NCI-H2107 (cell line): Measurements from ENCODE around the gene AP2A1.
A peak's percentile ranks its signal among the peaks of the same experiment; 100 is the strongest.

ENCODE experiments used
- DNase-seq: peaks from one replicate; lab custom pipeline; 2025; lab: John Stamatoyannopoulos, UW

Gene AP2A1

GRCh38 chr19:49793561-49793840 lies 26.7 kb downstream of the AP2A1 start:
- no peak for DNase-seq

GRCh38 chr19:49795615-49796014 lies 28.8 kb downstream of the AP2A1 start:
- no peak for DNase-seq

- no peak for DNase-seq
These were observed 31.8 kb downstream of the AP2A1 start for GRCh38 chr19:49798574-49798973.

DNA sequence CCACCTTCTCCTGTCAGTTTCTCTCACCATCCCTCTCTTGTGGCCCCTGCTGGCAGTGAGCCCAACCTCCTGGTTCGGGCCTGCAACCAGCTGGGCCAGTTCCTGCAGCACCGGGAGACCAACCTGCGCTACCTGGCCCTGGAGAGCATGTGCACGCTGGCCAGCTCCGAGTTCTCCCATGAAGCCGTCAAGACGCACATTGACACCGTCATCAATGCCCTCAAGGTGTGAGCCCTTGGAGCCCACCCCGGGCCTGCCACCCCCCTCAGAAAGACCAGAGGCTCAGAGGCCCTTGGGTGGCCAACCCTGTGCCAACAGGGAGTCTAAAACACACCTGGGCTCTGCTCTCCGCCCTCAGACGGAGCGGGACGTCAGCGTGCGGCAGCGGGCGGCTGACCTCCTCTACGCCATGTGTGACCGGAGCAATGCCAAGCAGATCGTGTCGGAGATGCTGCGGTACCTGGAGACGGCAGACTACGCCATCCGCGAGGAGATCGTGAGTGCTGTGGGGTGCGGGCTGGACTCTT lies 32.5 kb downstream of the AP2A1 start:
- no peak for DNase-seq

DNA sequence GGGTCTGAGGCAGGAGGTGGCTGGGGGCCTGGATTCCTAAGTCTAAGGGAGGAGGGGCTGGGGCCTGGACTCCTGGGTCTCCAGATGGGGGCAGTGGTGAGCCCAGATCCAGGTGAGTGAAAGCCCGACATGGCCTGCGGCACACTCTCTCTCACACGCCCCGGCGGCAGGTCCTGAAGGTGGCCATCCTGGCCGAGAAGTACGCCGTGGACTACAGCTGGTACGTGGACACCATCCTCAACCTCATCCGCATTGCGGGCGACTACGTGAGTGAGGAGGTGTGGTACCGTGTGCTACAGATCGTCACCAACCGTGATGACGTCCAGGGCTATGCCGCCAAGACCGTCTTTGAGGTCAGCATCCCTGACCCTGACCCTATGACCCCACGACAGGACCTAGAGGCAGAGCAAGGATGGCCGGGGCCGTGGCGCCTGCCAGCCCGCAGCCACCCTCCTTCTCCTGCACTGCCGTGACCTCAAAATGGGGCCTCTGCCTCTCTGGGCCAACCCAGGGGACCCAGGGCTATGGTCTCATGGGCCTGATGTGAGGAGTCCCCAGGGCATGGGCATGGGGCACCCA lies 33.1 kb downstream of the AP2A1 start:
- DNase-seq, result no peak

GRCh38 chr19:49800771-49801170 lies 34.0 kb downstream of the AP2A1 start:
- DNase-seq, result no peak

DNA sequence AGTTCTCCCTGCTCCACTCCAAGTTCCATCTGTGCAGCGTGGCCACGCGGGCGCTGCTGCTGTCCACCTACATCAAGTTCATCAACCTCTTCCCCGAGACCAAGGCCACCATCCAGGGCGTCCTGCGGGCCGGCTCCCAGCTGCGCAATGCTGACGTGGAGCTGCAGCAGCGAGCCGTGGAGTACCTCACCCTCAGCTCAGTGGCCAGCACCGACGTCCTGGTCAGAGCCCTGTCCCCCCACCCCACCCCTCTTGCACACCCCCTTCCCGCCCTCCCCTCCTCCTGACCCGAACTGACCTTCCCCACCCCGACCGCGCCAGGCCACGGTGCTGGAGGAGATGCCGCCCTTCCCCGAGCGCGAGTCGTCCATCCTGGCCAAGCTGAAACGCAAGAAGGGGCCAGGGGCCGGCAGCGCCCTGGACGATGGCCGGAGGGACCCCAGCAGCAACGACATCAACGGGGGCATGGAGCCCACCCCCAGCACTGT lies 34.6 kb downstream of the AP2A1 start:
- no peak for DNase-seq

GRCh38 chr19:49801966-49802661 lies 35.3 kb downstream of the AP2A1 start:
- DNase-seq, result peak; percentile 46

GRCh38 chr19:49802836-49803528 lies 36.2 kb downstream of the AP2A1 start:
- DNase-seq, result no peak

DNA sequence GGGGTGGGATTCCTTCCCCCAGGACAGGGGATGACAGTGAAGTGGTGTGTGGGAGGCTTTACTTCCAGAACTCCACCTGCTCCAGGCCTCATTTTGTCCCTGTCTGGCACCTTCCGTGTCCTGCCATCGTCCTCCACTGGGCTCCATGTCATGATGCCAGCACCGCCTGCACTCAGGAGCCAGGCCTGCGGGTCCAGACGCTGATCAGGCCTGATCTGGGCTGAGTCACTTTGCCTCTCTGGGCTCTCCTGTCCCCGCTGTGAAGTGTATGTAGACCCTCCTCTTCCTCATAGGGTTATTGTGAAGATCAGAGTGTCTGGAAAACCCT lies 36.7 kb downstream of the AP2A1 start:
- DNase-seq, result no peak

- no peak for DNase-seq
These were observed 39.2 kb downstream of the AP2A1 start for GRCh38 chr19:49805822-49806619.

- no peak for DNase-seq
These were observed 39.8 kb downstream of the AP2A1 start for GRCh38 chr19:49806620-49806959.

- no peak for DNase-seq
These were observed 40.5 kb downstream of the AP2A1 start for GRCh38 chr19:49807058-49807903.

GRCh38 chr19:49807904-49808675 lies 41.3 kb downstream of the AP2A1 start:
- no peak for DNase-seq

GRCh38 chr19:49808711-49809159 lies 41.9 kb downstream of the AP2A1 start:
- peak; percentile 63 for DNase-seq

- no peak for DNase-seq
These were observed 42.5 kb downstream of the AP2A1 start for GRCh38 chr19:49809160-49809940.

DNA sequence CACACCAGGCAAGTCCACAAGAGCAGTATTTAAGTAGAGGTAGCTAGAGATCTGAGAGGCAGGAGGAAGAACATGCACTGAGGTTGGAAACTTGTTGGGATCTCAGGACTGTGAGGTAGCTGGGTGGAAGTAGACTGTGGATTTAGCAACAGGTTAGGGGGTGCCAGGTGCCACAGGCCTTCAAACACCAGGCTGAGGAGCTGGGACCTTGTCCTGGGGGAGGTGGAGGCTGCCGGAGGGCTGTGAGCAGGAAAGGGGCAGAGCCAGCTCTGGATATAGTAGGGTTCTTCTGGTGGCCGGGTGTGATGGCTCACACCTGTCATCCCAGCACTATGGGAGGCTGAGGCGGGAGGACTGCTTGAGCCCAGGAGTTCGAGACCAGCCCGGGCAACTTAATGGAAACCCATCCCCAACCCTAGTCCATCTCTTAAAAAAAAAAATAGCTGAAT lies 43.2 kb downstream of the AP2A1 start:
- DNase-seq, result no peak

- DNase-seq, result no peak
These were observed 44.5 kb downstream of the AP2A1 start for GRCh38 chr19:49811328-49811727.

- no peak for DNase-seq
These were observed 45.7 kb downstream of the AP2A1 start for GRCh38 chr19:49812452-49812996.
